Activated T-helper 1 cell treated with anti-CD3 and anti-CD28 coated beads, Interleukin-2, amount 50 U/mL, for 16 hours (primary cell): Measurements from ENCODE around the gene LIN7C.

ENCODE experiments used
- DNase-seq, 2 donors: peaks; one replicate each; pipeline ENCODE4 v3.0.0-alpha.2; 2020; ENCODE audit warnings: low read depth in 1 of 2, low spot score in 1 of 2

The LIN7C gene

GRCh38 chr11:27471589-27472397 is 34.8 kb downstream of the LIN7C start:
- DNase-seq: peak in 1 of 2 donors; percentile 2

GRCh38 chr11:27470826-27471588 is 35.6 kb downstream of the LIN7C start:
- no peak for DNase-seq

- DNase-seq: no peak
Measured at GRCh38 chr11:27470166-27470565, 36.4 kb downstream of the LIN7C start.

- DNase-seq: no peak
Measured at GRCh38 chr11:27468995-27469695, 37.4 kb downstream of the LIN7C start.

- DNase-seq: no peak
Measured at GRCh38 chr11:27468209-27468994, 38.2 kb downstream of the LIN7C start.

- DNase-seq: no peak
Measured at GRCh38 chr11:27467181-27467913, 39.2 kb downstream of the LIN7C start.

- DNase-seq: no peak
Measured at GRCh38 chr11:27466363-27466762, 40.2 kb downstream of the LIN7C start.

- no peak for DNase-seq
Measured at GRCh38 chr11:27465629-27466028, 40.9 kb downstream of the LIN7C start.

- no peak for DNase-seq
Measured at GRCh38 chr11:27464909-27465308, 41.7 kb downstream of the LIN7C start.

- DNase-seq: no peak
Measured at GRCh38 chr11:27464289-27464696, 42.3 kb downstream of the LIN7C start.

GRCh38 chr11:27462543-27462942 is 44.0 kb downstream of the LIN7C start:
- DNase-seq: no peak

GRCh38 chr11:27460158-27460978 is 46.2 kb downstream of the LIN7C start:
- DNase-seq: no peak

GRCh38 chr11:27459191-27459590 is 47.4 kb downstream of the LIN7C start:
- DNase-seq: no peak

- DNase-seq: no peak
Measured at GRCh38 chr11:27458182-27458581, 48.4 kb downstream of the LIN7C start.

GRCh38 chr11:27456795-27457329 is 49.7 kb downstream of the LIN7C start:
- no peak for DNase-seq

- no peak for DNase-seq
Measured at GRCh38 chr11:27456140-27456794, 50.3 kb downstream of the LIN7C start.

- DNase-seq: no peak
Measured at GRCh38 chr11:27455667-27456066, 50.9 kb downstream of the LIN7C start.

- DNase-seq: no peak
Measured at GRCh38 chr11:27453701-27454100, 52.9 kb downstream of the LIN7C start.

- DNase-seq: no peak
Measured at GRCh38 chr11:27452147-27452546, 54.4 kb downstream of the LIN7C start.
